Activated T-cell treated with anti-CD3 and anti-CD28 coated beads, Interleukin-2, amount 50 U/mL, for 72 hours (primary cell): ENCODE measurements around the gene SYNE1. TPM values are rescaled to one million over a fixed set of nuclear protein-coding genes. Genes with fewer than 3 reads are reported as not detected.

ENCODE experiments used
- ATAC-seq, 2 donors: fragments of 150-1000 bp; cut with Tn5 transposase; replicated peaks in 1 of 2; 2 replicates each; pipeline ENCODE4 v1.10.0; 2021; ENCODE audit warnings: moderate library complexity in 2 of 2, mild to moderate bottlenecking in 1 of 2
- DNase-seq, 2 donors: peaks; one replicate each; pipeline ENCODE4 v3.0.0; 2021 to 2022; ENCODE audit warnings: mixed read lengths in 1 of 2
- H3K27ac Mint-ChIP-seq: one replicate; pipeline ENCODE4 v1.8.0; 2022; ENCODE audit warnings: mild to moderate bottlenecking, moderate library complexity, mixed read lengths
- H3K27me3 Mint-ChIP-seq: one replicate; pipeline ENCODE4 v1.8.0; 2022; ENCODE audit warnings: low read depth, mixed read lengths
- H3K36me3 Mint-ChIP-seq, 2 donors: one replicate each; pipeline ENCODE4 v1.8.0; 2022; ENCODE audit warnings: mixed read lengths in 2 of 2, mild to moderate bottlenecking in 1 of 2; ENCODE audit not compliant: insufficient read depth in 2 of 2
- H3K4me1 Mint-ChIP-seq: one replicate; pipeline ENCODE4 v1.8.0; 2022; ENCODE audit warnings: low read depth, mixed read lengths
- H3K4me3 Mint-ChIP-seq, 2 donors: one replicate each; pipeline ENCODE4 v1.8.0; 2022; ENCODE audit warnings: mild to moderate bottlenecking in 2 of 2, mixed read lengths in 2 of 2, moderate library complexity in 2 of 2
- H3K9me3 Mint-ChIP-seq, 2 donors: one replicate each; pipeline ENCODE4 v1.8.0; 2022; ENCODE audit warnings: mixed read lengths in 2 of 2
- total RNA-seq, 2 donors: library from RNA; stranded (reverse); gene quantifications; one replicate each; pipeline ENCODE4 v1.2.3, GENCODE V29; 2022

SYNE1 gene
- total RNA-seq, 2 donors from 2014 or later: 34.5 to 38.9 TPM

- peak overlapping the region; percentile 59 for H3K27ac Mint-ChIP-seq
- H3K36me3 Mint-ChIP-seq: peaks cover 3 to 6% of the 10 kb centered on the region in 2 donors
- H3K27me3 Mint-ChIP-seq: no peaks in the 10 kb centered on the region
- H3K4me3 Mint-ChIP-seq: no peak overlapping the region
- no peak for DNase-seq
- peak in 1 of 2 donors; percentile 35 for ATAC-seq
- no peaks in the 10 kb centered on the region for H3K9me3 Mint-ChIP-seq
- H3K4me1 Mint-ChIP-seq: no peaks in the 10 kb centered on the region
Measured at GRCh38 chr6:152130441-152130840, 506.7 kb downstream of the SYNE1 start.

GRCh38 chr6:152129691-152130151 is 507.4 kb downstream of the SYNE1 start:
- DNase-seq (no peak), ATAC-seq (no peak)
- no peaks in the 10 kb centered on the region for H3K4me1 Mint-ChIP-seq
- H3K27me3 Mint-ChIP-seq: no peaks in the 10 kb centered on the region
- peaks cover 3 to 6% of the 10 kb centered on the region in 2 donors for H3K36me3 Mint-ChIP-seq
- H3K9me3 Mint-ChIP-seq: no peaks in the 10 kb centered on the region
- peak overlapping the region; percentile 48 for H3K27ac Mint-ChIP-seq
- no peak overlapping the region for H3K4me3 Mint-ChIP-seq

GRCh38 chr6:152127432-152128165 is 509.6 kb downstream of the SYNE1 start:
- Mint-ChIP-seq H3K4me1 (no peaks in the 10 kb centered on the region), H3K9me3 (no peaks in the 10 kb centered on the region), H3K36me3 (peaks cover 3 to 6% of the 10 kb centered on the region in 2 donors), H3K27ac (no peak overlapping the region), H3K27me3 (no peaks in the 10 kb centered on the region), H3K4me3 (no peak overlapping the region)
- no peak for DNase-seq
- ATAC-seq: no peak

- Mint-ChIP-seq H3K36me3 (peaks cover 3 to 8% of the 10 kb centered on the region in 2 donors), H3K4me1 (no peaks in the 10 kb centered on the region), H3K27ac (peak overlapping the region; percentile 19), H3K27me3 (no peaks in the 10 kb centered on the region), H3K4me3 (no peak overlapping the region), H3K9me3 (no peaks in the 10 kb centered on the region)
- ATAC-seq (no peak), DNase-seq (no peak)
Measured at GRCh38 chr6:152124429-152125074, 512.6 kb downstream of the SYNE1 start.

- H3K27ac Mint-ChIP-seq: no peak overlapping the region
- H3K4me3 Mint-ChIP-seq: no peak overlapping the region
- peaks cover 2 to 9% of the 10 kb centered on the region in 2 donors for H3K36me3 Mint-ChIP-seq
- H3K9me3 Mint-ChIP-seq: peaks cover 0 to 3% of the 10 kb centered on the region in 2 donors
- H3K4me1 Mint-ChIP-seq: no peaks in the 10 kb centered on the region
- H3K27me3 Mint-ChIP-seq: no peaks in the 10 kb centered on the region
- no peak for DNase-seq
- ATAC-seq: no peak
Measured at GRCh38 chr6:152123076-152123475, 514.1 kb downstream of the SYNE1 start.

DNA sequence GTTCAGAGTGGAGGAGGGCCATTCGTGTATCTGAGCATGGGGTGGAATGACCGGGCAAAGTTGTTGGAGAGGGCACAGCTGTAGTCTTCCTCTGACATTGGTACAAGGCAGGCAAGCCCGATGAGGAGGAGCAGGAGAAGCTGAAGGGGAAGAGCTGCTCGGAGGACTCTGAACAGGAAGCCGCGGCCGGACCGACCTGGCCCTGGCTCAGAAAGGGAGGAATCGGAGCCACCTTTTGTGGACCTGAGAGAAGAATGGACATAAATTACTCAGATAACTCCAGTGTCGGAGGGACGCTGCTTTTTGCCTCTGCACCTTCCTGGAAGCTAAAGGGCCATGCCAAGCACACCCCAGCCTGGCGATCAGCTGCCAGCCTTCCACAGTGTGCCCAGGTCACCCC is 514.7 kb downstream of the SYNE1 start:
- ATAC-seq (no peak), DNase-seq (no peak)
- H3K9me3 Mint-ChIP-seq: peaks cover 0 to 3% of the 10 kb centered on the region in 2 donors
- H3K4me3 Mint-ChIP-seq: no peak overlapping the region
- no peaks in the 10 kb centered on the region for H3K4me1 Mint-ChIP-seq
- H3K36me3 Mint-ChIP-seq: peaks cover 2 to 9% of the 10 kb centered on the region in 2 donors
- no peaks in the 10 kb centered on the region for H3K27me3 Mint-ChIP-seq
- H3K27ac Mint-ChIP-seq: no peak overlapping the region

GRCh38 chr6:152121910-152122309 is 515.3 kb downstream of the SYNE1 start:
- peak overlapping the region; percentile 40 for H3K27ac Mint-ChIP-seq
- H3K4me1 Mint-ChIP-seq: no peaks in the 10 kb centered on the region
- H3K4me3 Mint-ChIP-seq: no peak overlapping the region
- H3K9me3 Mint-ChIP-seq: peaks cover 0 to 3% of the 10 kb centered on the region in 2 donors
- DNase-seq (no peak), ATAC-seq (no peak)
- no peaks in the 10 kb centered on the region for H3K27me3 Mint-ChIP-seq
- H3K36me3 Mint-ChIP-seq: peaks cover 2 to 9% of the 10 kb centered on the region in 2 donors

DNA sequence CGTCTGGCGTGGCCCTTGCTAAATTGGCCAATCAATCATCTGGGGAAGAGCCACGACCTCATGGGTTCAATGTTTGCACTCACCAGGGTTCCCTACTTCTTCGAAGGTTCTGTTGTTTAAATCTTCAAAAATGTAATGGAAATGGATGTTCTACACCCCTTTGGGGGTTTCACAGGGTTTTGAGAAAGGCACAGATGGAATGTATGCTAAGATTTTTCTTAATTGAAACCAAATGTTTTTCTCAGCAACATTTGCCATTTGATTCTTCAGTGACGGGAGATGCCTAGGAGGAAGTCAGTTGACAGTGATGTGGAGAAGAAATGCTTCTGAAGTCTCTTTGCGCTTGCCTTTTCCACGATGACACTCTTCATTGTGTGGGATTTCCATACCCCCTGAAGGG is 517.3 kb downstream of the SYNE1 start:
- Mint-ChIP-seq H3K27ac (no peak overlapping the region), H3K36me3 (peaks cover 2 to 9% of the 10 kb centered on the region in 2 donors), H3K4me3 (no peak overlapping the region)

GRCh38 chr6:152118678-152119077 is 518.5 kb downstream of the SYNE1 start:
- Mint-ChIP-seq H3K4me3 (no peak overlapping the region), H3K27me3 (no peaks in the 10 kb centered on the region), H3K9me3 (peaks cover 0 to 3% of the 10 kb centered on the region in 2 donors), H3K27ac (no peak overlapping the region), H3K36me3 (peaks cover 2 to 9% of the 10 kb centered on the region in 2 donors), H3K4me1 (peaks cover 7% of the 10 kb centered on the region)
- no peak for DNase-seq
- ATAC-seq: no peak

More for the DNA sequence above, 517.3 kb downstream of the SYNE1 start:
- no peak for DNase-seq
- Mint-ChIP-seq H3K9me3 (peaks cover 0 to 3% of the 10 kb centered on the region in 2 donors), H3K27me3 (no peaks in the 10 kb centered on the region), H3K4me1 (peaks cover 7% of the 10 kb centered on the region)
- no peak for ATAC-seq

- H3K27ac Mint-ChIP-seq: no peak overlapping the region
- H3K27me3 Mint-ChIP-seq: no peaks in the 10 kb centered on the region
- H3K9me3 Mint-ChIP-seq: peaks cover 0 to 3% of the 10 kb centered on the region in 2 donors
Measured at GRCh38 chr6:152118224-152118623, 518.9 kb downstream of the SYNE1 start.

GRCh38 chr6:152117156-152118133 is 519.7 kb downstream of the SYNE1 start:
- DNase-seq: no peak
- peak in 1 of 2 donors; percentile 26 for ATAC-seq
- Mint-ChIP-seq H3K36me3 (peaks cover 2 to 9% of the 10 kb centered on the region in 2 donors), H3K27me3 (no peaks in the 10 kb centered on the region), H3K4me1 (peaks cover 7% of the 10 kb centered on the region), H3K9me3 (peaks cover 0 to 3% of the 10 kb centered on the region in 2 donors), H3K27ac (no peak overlapping the region), H3K4me3 (no peak overlapping the region)

More at GRCh38 chr6:152118224-152118623, 518.9 kb downstream of the SYNE1 start:
- peaks cover 2 to 9% of the 10 kb centered on the region in 2 donors for H3K36me3 Mint-ChIP-seq
- DNase-seq (no peak), ATAC-seq (no peak)
- peaks cover 7% of the 10 kb centered on the region for H3K4me1 Mint-ChIP-seq
- H3K4me3 Mint-ChIP-seq: no peak overlapping the region

GRCh38 chr6:152112491-152113261 is 524.5 kb downstream of the SYNE1 start:
- no peak for ATAC-seq
- no peaks in the 10 kb centered on the region for H3K27me3 Mint-ChIP-seq
- H3K36me3 Mint-ChIP-seq: no peaks in the 10 kb centered on the region
- no peaks in the 10 kb centered on the region for H3K9me3 Mint-ChIP-seq
- no peak overlapping the region for H3K27ac Mint-ChIP-seq
- peaks cover 7% of the 10 kb centered on the region for H3K4me1 Mint-ChIP-seq
- H3K4me3 Mint-ChIP-seq: no peak overlapping the region
- no peak for DNase-seq
